ENCODE data around the gene SPECC1L.

- TF ChIP-seq CTCF (IDR thresholded peaks at IDR 0.05) (peak in 2 of 5 experiments; percentile 31 to 53), EP300 (IDR thresholded peaks at IDR 0.05) (peak; percentile 41 to 93)
Measured at GRCh38 chr22:24270556-24271385, at the start of gene SPECC1L.

Data from tibial nerve (tissue), 4 donors.